GM18498 (cell line): ENCODE results near the gene MPZ.
A peak's percentile ranks its signal among the peaks of the same experiment; 100 is the strongest.
"Not testable (repeated sequence)": the region's sequence is repeated elsewhere in the genome, so short reads cannot be mapped to it uniquely, and the experiment has no call there.

Source experiments
- ATAC-seq: cut with Tn5 transposase; IDR thresholded peaks from one replicate; pipeline ENCODE4 v1.9.1; 2021; ENCODE audit warnings: mild to moderate bottlenecking, moderate library complexity; ENCODE audit not compliant: unreplicated experiment

The MPZ gene

GRCh38 chr1:161258439-161259344 lies 51.1 kb downstream of the MPZ start, which contains the start of gene PCP4L1:
PCP4L1 (plus strand) TSS chr1:161258745; CDS start chr1:161258975, 230 bp downstream.
- peak; percentile 66 for ATAC-seq

DNA sequence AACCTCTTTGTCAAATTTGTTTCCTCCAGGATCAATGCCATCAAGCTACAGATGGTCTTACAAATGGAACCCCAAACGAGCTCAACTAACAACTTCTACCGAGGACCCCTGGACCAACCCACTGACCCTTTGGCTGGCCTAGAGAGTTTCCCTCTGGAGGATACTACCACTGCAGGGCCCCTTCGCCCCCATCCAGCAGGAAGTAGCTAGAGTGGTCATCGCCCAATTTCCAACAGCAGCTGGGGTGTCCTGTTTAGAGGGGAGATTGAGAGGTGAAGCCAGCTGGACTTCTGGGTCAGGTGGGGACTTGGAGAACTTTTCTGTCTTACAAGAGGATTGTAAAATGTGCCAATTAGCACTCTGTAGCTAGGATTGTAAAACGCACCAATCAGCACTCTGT lies 52.7 kb downstream of the MPZ start:
- not testable (repeated sequence) for ATAC-seq

DNA sequence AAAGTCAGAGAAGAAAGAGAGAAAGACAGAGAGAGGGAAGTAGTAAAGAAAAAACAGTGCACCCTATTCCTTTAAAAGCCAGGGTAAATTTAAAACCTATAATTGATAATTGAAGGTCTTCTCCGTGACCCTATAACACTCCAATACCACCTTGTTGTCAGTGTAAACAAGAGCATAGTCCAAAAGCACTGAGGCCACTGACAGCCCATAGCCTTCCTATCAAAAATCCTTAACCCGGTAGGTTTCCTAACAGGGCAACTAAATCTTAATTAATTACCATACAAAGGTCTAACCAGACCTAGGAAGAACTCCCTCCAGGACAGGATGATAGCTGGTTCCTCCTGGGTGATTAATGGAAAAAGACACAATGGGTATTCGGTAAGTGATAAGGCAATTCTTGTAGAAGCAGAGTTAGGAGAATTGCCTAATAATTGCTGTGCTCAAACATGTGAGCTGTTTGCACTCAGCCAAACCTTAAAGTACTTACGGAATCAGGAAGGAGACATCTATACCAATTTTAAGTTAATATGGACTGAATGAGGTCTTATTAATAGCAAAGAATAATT lies 53.7 kb downstream of the MPZ start:
- ATAC-seq: not testable (repeated sequence)

- not testable (repeated sequence) for ATAC-seq
Measured at GRCh38 chr1:161255302-161255701, 54.5 kb downstream of the MPZ start.
